ENCODE results near the gene ARHGAP4. TPM values are rescaled to one million over a fixed set of nuclear protein-coding genes. Genes with fewer than 3 reads are reported as not detected.

The ARHGAP4 gene
- total RNA-seq, 1 experiment from 2014 or later, result 47.0 TPM

DNA sequence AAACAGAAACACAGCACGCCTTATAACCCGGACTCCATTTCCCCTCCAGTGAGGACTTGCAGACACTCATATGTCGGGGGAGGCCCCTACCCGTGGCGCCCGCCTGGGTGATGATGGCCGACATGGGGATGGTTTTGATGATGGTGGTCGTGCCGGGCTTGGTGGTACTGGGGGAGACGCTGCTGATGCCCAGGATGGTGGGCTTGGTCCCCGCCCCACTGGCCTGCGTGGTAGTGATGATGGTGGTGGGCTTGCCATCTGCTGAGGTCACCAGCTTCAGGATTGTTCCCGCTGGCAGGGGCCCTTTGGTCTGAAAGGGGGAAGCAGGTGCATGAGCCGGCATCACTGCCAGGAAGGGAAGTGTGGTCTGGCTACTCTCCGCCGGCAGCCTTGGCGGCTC is 31.2 kb upstream of the ARHGAP4 start:
- BruUV-seq (replicated peaks), result no TSS peak
- CTCF ChIA-PET, result no interaction called here

DNA sequence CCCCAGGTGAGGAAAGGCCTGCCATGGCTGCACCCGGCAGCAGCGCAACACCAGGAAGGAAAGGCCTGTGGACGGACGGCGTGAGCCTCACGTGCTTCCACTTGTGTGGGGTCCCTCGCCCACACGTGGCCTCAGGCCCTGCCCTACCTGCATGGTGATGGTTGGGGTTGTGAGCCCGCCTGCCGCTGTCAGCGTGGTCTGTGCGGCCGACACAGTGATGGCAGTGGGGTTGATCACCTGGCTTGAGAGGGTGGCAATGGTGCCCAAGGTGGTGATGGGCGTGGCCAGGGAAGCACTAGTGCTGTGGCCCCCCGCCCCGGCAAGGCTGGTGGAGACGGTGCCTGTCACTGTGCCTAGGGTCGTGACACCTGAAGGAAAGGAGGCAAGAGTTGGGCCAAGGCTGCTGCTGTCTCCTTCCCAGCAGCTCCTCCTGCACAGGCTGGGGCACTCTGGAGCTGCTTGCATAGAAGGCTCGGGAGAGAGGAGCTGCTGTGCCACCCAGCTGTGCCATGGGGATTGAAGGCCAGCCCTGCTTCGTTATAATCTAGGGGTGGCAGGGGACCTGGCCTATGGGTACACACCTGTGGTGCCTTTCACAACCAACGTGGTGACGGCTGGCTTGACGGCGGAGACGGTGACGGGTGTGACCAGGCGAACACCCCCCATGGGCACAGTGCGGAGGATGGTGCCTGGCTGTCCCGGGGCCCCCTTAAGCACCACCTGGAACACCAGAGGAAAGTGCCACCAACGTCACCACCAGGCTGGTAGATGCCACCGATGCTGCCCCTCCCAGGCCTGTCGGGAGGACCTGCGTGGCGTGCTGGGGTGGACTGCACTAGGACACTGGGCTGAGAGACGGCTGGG is 30.2 kb upstream of the ARHGAP4 start:
- TF ChIP-seq, protein P1, sequence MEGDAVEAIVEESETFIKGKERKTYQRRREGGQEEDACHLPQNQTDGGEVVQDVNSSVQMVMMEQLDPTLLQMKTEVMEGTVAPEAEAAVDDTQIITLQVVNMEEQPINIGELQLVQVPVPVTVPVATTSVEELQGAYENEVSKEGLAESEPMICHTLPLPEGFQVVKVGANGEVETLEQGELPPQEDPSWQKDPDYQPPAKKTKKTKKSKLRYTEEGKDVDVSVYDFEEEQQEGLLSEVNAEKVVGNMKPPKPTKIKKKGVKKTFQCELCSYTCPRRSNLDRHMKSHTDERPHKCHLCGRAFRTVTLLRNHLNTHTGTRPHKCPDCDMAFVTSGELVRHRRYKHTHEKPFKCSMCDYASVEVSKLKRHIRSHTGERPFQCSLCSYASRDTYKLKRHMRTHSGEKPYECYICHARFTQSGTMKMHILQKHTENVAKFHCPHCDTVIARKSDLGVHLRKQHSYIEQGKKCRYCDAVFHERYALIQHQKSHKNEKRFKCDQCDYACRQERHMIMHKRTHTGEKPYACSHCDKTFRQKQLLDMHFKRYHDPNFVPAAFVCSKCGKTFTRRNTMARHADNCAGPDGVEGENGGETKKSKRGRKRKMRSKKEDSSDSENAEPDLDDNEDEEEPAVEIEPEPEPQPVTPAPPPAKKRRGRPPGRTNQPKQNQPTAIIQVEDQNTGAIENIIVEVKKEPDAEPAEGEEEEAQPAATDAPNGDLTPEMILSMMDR (conservative IDR thresholded peaks at IDR 0.05), result no peak
- no peak for TF ChIP-seq EZH2 (IDR thresholded peaks at IDR 0.05; ENCODE audit: low read depth)
- Histone ChIP-seq H3K4me1 (replicated peaks; ENCODE audit: insufficient read depth) (no peaks in the 10 kb centered on the region), H3F3A (ENCODE audit: insufficient read depth, low read depth) (no peaks in the 10 kb centered on the region), H3K27ac (no peak overlapping the region), H3K9me3 (ENCODE audit: insufficient read depth, low read depth) (no peaks in the 10 kb centered on the region), H3K9me2 (ENCODE audit: insufficient read depth) (no peaks in the 10 kb centered on the region), H2AFZ (no peak overlapping the region), H3K79me2 (ENCODE audit: low read depth) (no peaks in the 10 kb centered on the region), H3K27me3 (ENCODE audit: insufficient read depth, low read depth) (no peaks in the 10 kb centered on the region), H3K4me2 (no peak overlapping the region), H3K36me3 (ENCODE audit: low read depth) (no peaks in the 10 kb centered on the region), H3K4me3 (no peak overlapping the region), H4K20me1 (ENCODE audit: insufficient read depth) (peaks cover 9% of the 10 kb centered on the region; the same call in 1 of the 2 replicates)
- ChIA-PET POLR2A (ENCODE audit: unreplicated experiment) (no interaction called here), CTCF (no interaction called here)
- intact Hi-C loops (cut with micrococcal nuclease; ENCODE audit: unreplicated experiment), result no loop called here
- BruUV-seq (replicated peaks), result no TSS peak
- DNase-seq, result no peak

More for the DNA sequence above, 31.2 kb upstream of the ARHGAP4 start:
- no peaks in the 10 kb centered on the region for H3K79me2 ChIP-seq (ENCODE audit: low read depth)
- intact Hi-C loops (cut with micrococcal nuclease; ENCODE audit: unreplicated experiment), result no loop called here
- H3K4me2 ChIP-seq, result no peak overlapping the region
- H3K4me3 ChIP-seq, result no peak overlapping the region
- no peak overlapping the region for H3K27ac ChIP-seq
- TF ChIP-seq, protein P1 (conservative IDR thresholded peaks at IDR 0.05), result no peak
- TF ChIP-seq EZH2 (IDR thresholded peaks at IDR 0.05; ENCODE audit: low read depth), result no peak
- no peaks in the 10 kb centered on the region for H3F3A ChIP-seq (ENCODE audit: insufficient read depth, low read depth)
- no peak overlapping the region for H2AFZ ChIP-seq
- H3K9me2 ChIP-seq (ENCODE audit: insufficient read depth), result no peaks in the 10 kb centered on the region
- no peaks in the 10 kb centered on the region for H3K36me3 ChIP-seq (ENCODE audit: low read depth)
- DNase-seq, result no peak
- H3K27me3 ChIP-seq (ENCODE audit: insufficient read depth, low read depth), result no peaks in the 10 kb centered on the region
- no peaks in the 10 kb centered on the region for H3K9me3 ChIP-seq (ENCODE audit: insufficient read depth, low read depth)
- peaks cover 9% of the 10 kb centered on the region; the same call in 1 of the 2 replicates for H4K20me1 ChIP-seq (ENCODE audit: insufficient read depth)
- POLR2A ChIA-PET (ENCODE audit: unreplicated experiment), result no interaction called here
- H3K4me1 ChIP-seq (replicated peaks; ENCODE audit: insufficient read depth), result no peaks in the 10 kb centered on the region

DNA sequence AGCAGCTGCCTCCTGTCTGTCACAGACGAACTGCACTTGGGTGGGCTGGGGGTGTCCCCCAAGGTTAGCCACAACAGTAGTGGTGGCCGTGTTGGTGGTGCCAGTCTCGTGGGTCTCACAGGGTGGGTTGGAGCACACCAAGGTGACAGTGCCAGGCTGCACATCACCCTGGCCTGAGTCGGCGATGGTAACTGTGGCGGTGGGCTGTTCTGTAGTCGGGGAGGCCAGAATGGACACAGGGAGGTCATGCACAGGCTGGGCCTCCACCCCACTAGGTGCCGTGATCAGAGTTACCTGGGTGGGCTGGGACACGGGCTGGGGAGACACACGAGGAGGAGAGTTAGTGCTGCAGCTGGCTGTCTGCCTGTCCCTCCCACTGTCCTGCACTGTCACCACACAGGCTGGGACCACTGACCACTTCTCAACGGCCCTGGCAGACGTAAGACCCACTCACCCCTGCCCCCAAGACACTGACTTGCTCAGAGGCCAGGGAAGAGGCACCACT is 29.2 kb upstream of the ARHGAP4 start:
- H3K9me3 ChIP-seq (ENCODE audit: insufficient read depth, low read depth), result no peaks in the 10 kb centered on the region
- intact Hi-C loops (cut with micrococcal nuclease; ENCODE audit: unreplicated experiment), result no loop called here
- ChIA-PET CTCF (no interaction called here), POLR2A (ENCODE audit: unreplicated experiment) (no interaction called here)
- no peaks in the 10 kb centered on the region for H3K79me2 ChIP-seq (ENCODE audit: low read depth)
- no TSS peak for BruUV-seq (replicated peaks)
- TF ChIP-seq EZH2 (IDR thresholded peaks at IDR 0.05; ENCODE audit: low read depth), result no peak
- TF ChIP-seq, protein P1 (conservative IDR thresholded peaks at IDR 0.05), result no peak
- H3K4me1 ChIP-seq (replicated peaks; ENCODE audit: insufficient read depth), result no peaks in the 10 kb centered on the region
- H3K27me3 ChIP-seq (ENCODE audit: insufficient read depth, low read depth), result no peaks in the 10 kb centered on the region
- H3F3A ChIP-seq (ENCODE audit: insufficient read depth, low read depth), result no peaks in the 10 kb centered on the region
- H4K20me1 ChIP-seq (ENCODE audit: insufficient read depth), result peaks cover 9% of the 10 kb centered on the region; the same call in 1 of the 2 replicates
- H2AFZ ChIP-seq, result no peak overlapping the region
- H3K9me2 ChIP-seq (ENCODE audit: insufficient read depth), result no peaks in the 10 kb centered on the region
- no peak overlapping the region for H3K27ac ChIP-seq
- no peaks in the 10 kb centered on the region for H3K36me3 ChIP-seq (ENCODE audit: low read depth)
- H3K4me3 ChIP-seq, result no peak overlapping the region
- H3K4me2 ChIP-seq, result no peak overlapping the region
- DNase-seq, result no peak
